ENCODE data around the gene GATB. TPM values are rescaled to one million over a fixed set of nuclear protein-coding genes. Genes with fewer than 3 reads are reported as not detected.
A peak's percentile ranks its signal among the peaks of the same experiment; 100 is the strongest.

The GATB gene
- total RNA-seq, 1 experiment from 2014 or later = 21.2 TPM

DNA sequence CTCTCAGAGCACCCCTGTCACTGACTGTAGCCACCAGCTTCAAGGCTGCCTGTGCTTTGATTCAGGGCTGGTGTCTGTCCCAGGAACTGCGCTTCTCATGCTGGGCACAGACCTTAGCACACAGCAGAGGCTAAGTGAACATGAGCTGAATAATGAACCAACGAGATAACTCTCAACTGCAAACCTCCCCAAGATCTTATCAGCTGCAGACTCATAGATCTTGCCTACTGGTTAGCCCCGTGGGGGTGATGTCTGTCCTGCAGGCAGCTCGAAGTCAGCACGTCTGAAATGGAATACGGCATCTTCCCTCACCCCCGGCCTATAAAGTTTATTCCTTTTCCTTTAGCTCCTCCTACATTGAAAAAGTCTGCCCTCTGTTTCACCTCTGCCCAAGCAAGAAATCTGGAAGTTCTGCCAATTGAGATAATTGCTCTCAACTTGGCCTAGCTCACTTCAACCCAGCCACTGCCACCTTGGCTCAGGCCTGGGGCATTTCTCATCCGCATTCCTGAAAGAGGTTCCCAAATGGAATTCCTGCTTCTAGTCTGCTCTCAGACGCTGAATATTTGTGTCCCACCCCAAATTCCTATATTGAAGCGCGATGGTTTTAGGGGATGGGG lies 73.7 kb downstream of the GATB start:
- Histone ChIP-seq H4K91ac (ENCODE audit: insufficient read length, low read depth, low read length) (no peak overlapping the region), H3K23me2 (ENCODE audit: insufficient read length, low read depth, low read length, poor library complexity, severe bottlenecking) (no peaks in the 10 kb centered on the region), H3K79me2 (ENCODE audit: insufficient read depth, low read length) (no peaks in the 10 kb centered on the region), H3K4ac (ENCODE audit: low read depth, low read length) (no peak overlapping the region), H3K18ac (ENCODE audit: insufficient read length, low read depth, low read length) (no peak overlapping the region), H3T11ph (ENCODE audit: low read length) (no peak overlapping the region), H2BK120ac (ENCODE audit: low read depth, low read length, poor library complexity, severe bottlenecking) (no peak overlapping the region), H3K4me2 (ENCODE audit: insufficient read depth, insufficient read length, low read length) (no peak overlapping the region), H2AK5ac (ENCODE audit: insufficient read length, low read length) (no peak overlapping the region), H3K9me3 (ENCODE audit: control insufficient read depth, low read depth, low read length) (no peaks in the 10 kb centered on the region), H2BK5ac (ENCODE audit: insufficient read length, low read length) (no peak overlapping the region), H3K4me1 (ENCODE audit: insufficient read depth, low read length) (no peaks in the 10 kb centered on the region), H2BK20ac (ENCODE audit: low read depth, low read length, poor library complexity, severe bottlenecking) (no peak overlapping the region), H2AFZ (ENCODE audit: low read length) (no peak overlapping the region), H2BK15ac (ENCODE audit: low read depth, low read length) (no peak overlapping the region), H3K14ac (ENCODE audit: insufficient read depth, low read length) (no peak overlapping the region; the same call in 1 of the 2 replicates), H3K27ac (ENCODE audit: insufficient read length, low read depth, low read length) (no peak overlapping the region), H3K9ac (ENCODE audit: extremely low read depth, insufficient read length, low read length) (no peak overlapping the region), H4K20me1 (ENCODE audit: control insufficient read depth, insufficient read depth, insufficient read length) (peaks cover 2% of the 10 kb centered on the region), H4K5ac (ENCODE audit: insufficient read length, low read depth, low read length) (no peak overlapping the region), H2BK12ac (ENCODE audit: insufficient read length, low read depth, low read length) (no peak overlapping the region), H3K23ac (ENCODE audit: insufficient read length, low read depth, low read length) (no peak overlapping the region), H3K79me1 (ENCODE audit: insufficient read depth, low read depth, low read length, poor library complexity, severe bottlenecking) (no peaks in the 10 kb centered on the region), H3K27me3 (ENCODE audit: insufficient read depth, low read length) (no peaks in the 10 kb centered on the region), H3K56ac (ENCODE audit: insufficient read length, low read depth, low read length) (peak overlapping the region; percentile 40), H4K8ac (replicated peaks; ENCODE audit: insufficient read length, low read depth, low read length) (no peak overlapping the region)
- DNase-seq = no peak
- H3K36me3 Mint-ChIP-seq (ENCODE audit: insufficient read depth in 1 of 3, low read depth in 3 of 3) = peaks cover 2 to 11% (median 6%) of the 10 kb centered on the region in 3 experiments; a peak in 4 of 7 replicates
- TF ChIP-seq, protein P1, sequence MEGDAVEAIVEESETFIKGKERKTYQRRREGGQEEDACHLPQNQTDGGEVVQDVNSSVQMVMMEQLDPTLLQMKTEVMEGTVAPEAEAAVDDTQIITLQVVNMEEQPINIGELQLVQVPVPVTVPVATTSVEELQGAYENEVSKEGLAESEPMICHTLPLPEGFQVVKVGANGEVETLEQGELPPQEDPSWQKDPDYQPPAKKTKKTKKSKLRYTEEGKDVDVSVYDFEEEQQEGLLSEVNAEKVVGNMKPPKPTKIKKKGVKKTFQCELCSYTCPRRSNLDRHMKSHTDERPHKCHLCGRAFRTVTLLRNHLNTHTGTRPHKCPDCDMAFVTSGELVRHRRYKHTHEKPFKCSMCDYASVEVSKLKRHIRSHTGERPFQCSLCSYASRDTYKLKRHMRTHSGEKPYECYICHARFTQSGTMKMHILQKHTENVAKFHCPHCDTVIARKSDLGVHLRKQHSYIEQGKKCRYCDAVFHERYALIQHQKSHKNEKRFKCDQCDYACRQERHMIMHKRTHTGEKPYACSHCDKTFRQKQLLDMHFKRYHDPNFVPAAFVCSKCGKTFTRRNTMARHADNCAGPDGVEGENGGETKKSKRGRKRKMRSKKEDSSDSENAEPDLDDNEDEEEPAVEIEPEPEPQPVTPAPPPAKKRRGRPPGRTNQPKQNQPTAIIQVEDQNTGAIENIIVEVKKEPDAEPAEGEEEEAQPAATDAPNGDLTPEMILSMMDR (conservative IDR thresholded peaks at IDR 0.05) = no peak
- H3K4me3 Mint-ChIP-seq = no peak overlapping the region
- no peaks in the 10 kb centered on the region for H3K27me3 Mint-ChIP-seq (ENCODE audit: low read depth)
- peaks cover 0 to 4% of the 10 kb centered on the region in 2 experiments; a peak in 1 of 5 replicates for H3K9me3 Mint-ChIP-seq
- H3K4me1 Mint-ChIP-seq = peaks cover 26 to 36% of the 10 kb centered on the region in 2 experiments
- H3K27ac Mint-ChIP-seq = peak overlapping the region; percentile 28 to 76 (median 43); a peak in 4 of 7 replicates
- no CpG with 5 or more reads among the region's 11 CpGs for WGBS (ENCODE audit: extremely low coverage, insufficient read length, low lambda C conversion rate)

Data from H9 (cell line).